Ishikawa (cell line): ENCODE measurements around the gene RRAGD.

ENCODE experiments used
- CEBPB ChIP-seq: IDR thresholded peaks from 2 replicates; pipeline ENCODE4 v1.6.1; 2012
- CREB1 ChIP-seq: IDR thresholded peaks from 2 replicates; pipeline ENCODE4 v1.6.1; 2012; ENCODE audit warnings: low read depth
- EGR1 ChIP-seq: IDR thresholded peaks from 2 replicates; pipeline ENCODE4 v1.6.1; 2012
- EP300 ChIP-seq: IDR thresholded peaks from 2 replicates; pipeline ENCODE4 v1.6.1; 2012; ENCODE audit warnings: borderline replicate concordance
- FOXM1 ChIP-seq: IDR thresholded peaks from 2 replicates; pipeline ENCODE4 v1.6.1; 2012; ENCODE audit warnings: low read depth, borderline replicate concordance
- NFIC ChIP-seq: IDR thresholded peaks from 2 replicates; pipeline ENCODE4 v1.6.1; 2012
- RAD21 ChIP-seq: IDR thresholded peaks from 2 replicates; pipeline ENCODE4 v1.6.1; 2012; ENCODE audit warnings: low read depth
- REST ChIP-seq: IDR thresholded peaks from 2 replicates; pipeline ENCODE4 v1.6.1; 2012; ENCODE audit warnings: low read depth, mild to moderate bottlenecking
- TAF1 ChIP-seq: IDR thresholded peaks from 2 replicates; pipeline ENCODE4 v1.6.1; 2012; ENCODE audit warnings: low read depth, mild to moderate bottlenecking
- TCF12 ChIP-seq: IDR thresholded peaks from 2 replicates; pipeline ENCODE4 v1.6.1; 2012; ENCODE audit warnings: low read depth
- TEAD4 ChIP-seq: IDR thresholded peaks from 2 replicates; pipeline ENCODE4 v1.6.1; 2012
- YY1 ChIP-seq: IDR thresholded peaks from 2 replicates; pipeline ENCODE4 v1.6.1; 2012; ENCODE audit warnings: low read depth
- ZBTB7A ChIP-seq: IDR thresholded peaks from 2 replicates; pipeline ENCODE4 v1.6.1; 2012; ENCODE audit warnings: low read depth
- TF ChIP-seq, protein P1 (sequence below): IDR thresholded peaks from 2 replicates; pipeline ENCODE4 v1.6.1; 2012
- TF ChIP-seq, protein P2 (sequence below): IDR thresholded peaks from 2 replicates; pipeline ENCODE4 v1.6.1; 2012

RRAGD gene

GRCh38 chr6:89452281-89452680, 40.2 kb upstream of the RRAGD start:
- TF ChIP-seq, protein P1, sequence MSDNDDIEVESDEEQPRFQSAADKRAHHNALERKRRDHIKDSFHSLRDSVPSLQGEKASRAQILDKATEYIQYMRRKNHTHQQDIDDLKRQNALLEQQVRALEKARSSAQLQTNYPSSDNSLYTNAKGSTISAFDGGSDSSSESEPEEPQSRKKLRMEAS = no peak

DNA sequence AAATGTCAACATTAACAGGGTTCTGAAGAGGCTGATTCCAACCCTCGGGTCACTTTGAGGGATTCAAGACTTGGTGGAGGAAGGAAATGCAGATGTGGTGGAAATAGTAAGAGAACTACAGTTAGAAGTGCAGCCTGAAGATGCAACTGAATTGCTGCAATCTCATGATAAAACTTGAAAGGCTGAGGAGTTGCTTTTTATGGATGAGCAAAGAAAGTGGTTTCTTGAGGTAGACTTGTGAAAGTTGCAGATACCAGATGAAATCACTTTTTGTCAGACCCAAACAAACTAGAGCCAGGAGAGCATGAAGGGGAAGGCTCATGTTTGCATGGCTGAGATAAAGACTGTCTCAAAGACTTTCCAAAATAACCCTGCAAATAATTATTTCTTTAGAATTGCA, 37.1 kb upstream of the RRAGD start:
- TF ChIP-seq YY1 = no peak
- no peak for TF ChIP-seq RAD21
- no peak for TF ChIP-seq EGR1
- TF ChIP-seq, protein P1 = no peak
- TF ChIP-seq, protein P2, sequence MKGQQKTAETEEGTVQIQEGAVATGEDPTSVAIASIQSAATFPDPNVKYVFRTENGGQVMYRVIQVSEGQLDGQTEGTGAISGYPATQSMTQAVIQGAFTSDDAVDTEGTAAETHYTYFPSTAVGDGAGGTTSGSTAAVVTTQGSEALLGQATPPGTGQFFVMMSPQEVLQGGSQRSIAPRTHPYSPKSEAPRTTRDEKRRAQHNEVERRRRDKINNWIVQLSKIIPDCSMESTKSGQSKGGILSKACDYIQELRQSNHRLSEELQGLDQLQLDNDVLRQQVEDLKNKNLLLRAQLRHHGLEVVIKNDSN = no peak

DNA sequence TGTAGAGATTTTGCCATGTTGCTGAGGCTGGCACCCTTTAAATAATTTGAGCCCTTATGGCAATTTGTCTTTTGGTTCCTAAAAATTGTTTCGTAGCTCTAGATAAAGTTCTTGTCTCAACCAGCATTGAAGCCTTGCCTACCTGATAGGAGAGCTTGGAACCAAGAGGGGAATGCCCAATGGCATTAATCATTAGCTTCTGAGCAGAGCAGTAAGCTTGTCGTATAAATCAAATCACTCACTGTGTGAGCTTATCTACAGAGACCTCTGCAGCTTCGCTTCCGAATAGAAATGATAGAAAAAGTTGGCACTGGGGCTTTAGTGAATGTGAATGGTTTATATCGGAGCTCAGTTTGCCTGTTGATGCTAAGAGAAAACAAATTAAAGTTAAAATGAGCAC, 31.6 kb upstream of the RRAGD start:
- TF ChIP-seq TEAD4 = no peak
- TF ChIP-seq NFIC = no peak
- TF ChIP-seq ZBTB7A = no peak
- no peak for TF ChIP-seq TAF1
- TF ChIP-seq FOXM1 = no peak
- no peak for TF ChIP-seq TCF12
- TF ChIP-seq EGR1 = no peak
- TF ChIP-seq, protein P2 = no peak

DNA sequence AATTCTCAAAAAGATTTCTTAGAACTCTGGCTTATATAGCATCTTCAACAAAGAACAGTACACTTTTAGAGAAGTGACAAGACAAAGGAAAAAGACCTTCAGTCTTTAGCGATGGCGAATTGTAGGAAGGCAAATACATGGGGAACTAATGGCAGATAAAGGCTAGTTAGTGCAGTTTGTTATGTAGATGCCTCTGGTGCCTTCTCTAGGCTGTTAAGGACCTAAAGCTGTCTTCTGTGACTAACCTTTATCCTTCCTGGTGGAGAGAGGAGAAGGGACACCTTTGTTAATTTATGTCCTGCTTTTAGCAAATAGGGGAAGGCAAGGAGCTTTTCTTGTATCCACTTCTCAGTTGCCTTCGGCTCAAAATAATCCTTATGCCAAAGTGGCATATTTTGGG, 28.1 kb upstream of the RRAGD start:
- TF ChIP-seq CEBPB (no peak), REST (no peak), FOXM1 (no peak), CREB1 (no peak), TCF12 (no peak), ZBTB7A (no peak), TEAD4 (no peak), EP300 (no peak), RAD21 (no peak), EGR1 (no peak), TAF1 (no peak), YY1 (no peak), NFIC (no peak)
- TF ChIP-seq, protein P1 = no peak
- TF ChIP-seq, protein P2 = no peak

DNA sequence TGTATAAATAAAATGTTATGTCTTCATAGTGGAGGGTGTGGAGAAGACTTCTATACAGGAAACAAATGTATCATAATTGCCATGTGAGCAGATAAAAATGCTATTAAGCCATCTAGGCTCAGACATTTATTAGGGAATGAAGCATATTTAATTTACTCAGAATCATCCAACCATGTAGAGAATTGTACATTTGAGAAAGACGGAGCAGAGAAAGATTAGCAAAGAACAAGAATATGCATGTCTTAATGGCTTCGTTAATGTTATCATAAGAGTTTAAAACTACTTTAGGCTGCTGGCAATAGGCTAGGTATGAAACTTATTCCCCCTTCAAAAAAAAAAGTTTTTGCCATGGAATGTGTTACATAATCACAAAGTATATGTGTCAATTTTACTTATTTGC, 26.9 kb upstream of the RRAGD start:
- TF ChIP-seq NFIC (no peak), TAF1 (no peak), FOXM1 (no peak), EGR1 (no peak), CEBPB (no peak), REST (no peak), TEAD4 (no peak), EP300 (no peak), YY1 (no peak)
- TF ChIP-seq, protein P2 = no peak

DNA sequence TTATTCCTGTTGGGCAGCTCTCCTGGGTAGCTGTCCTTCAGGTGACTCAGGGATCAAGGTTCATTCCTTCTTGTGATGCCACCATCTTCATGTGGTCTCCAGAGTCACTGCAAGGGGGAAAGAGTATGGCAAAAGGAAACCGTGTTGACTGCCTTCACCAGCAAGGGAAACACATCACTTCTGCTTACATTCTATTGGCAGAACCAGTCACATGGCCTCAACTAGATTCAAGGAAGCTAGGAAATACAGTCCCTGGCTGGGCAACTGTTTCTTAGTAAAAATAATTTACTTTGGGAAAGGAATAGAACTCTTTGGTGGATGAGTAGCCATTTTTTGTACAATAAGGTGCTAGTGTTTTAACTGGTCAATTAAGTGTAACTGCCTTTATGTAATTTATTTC, 26.2 kb upstream of the RRAGD start:
- TF ChIP-seq, protein P2 = peak; percentile 68
- no peak for TF ChIP-seq ZBTB7A
